GM23338 (cell line): ENCODE measurements around the gene FRMD3.

Source experiments
- CREB1 ChIP-seq: fragments of 250-450 bp; sonication (Bioruptor Pico); IDR thresholded peaks from 2 replicates; pipeline ENCODE4 v1.5.0; 2020; ENCODE audit warnings: low read depth, mild to moderate bottlenecking, moderate library complexity
- EZH2 ChIP-seq: fragments of 200-600 bp; sonication (generic); IDR thresholded peaks from one replicate; pipeline ENCODE4 v1.8.0; 2017; ENCODE audit warnings: antibody characterized with exemption, mild to moderate bottlenecking, low read depth; ENCODE audit not compliant: unreplicated experiment
- EZH2phosphoT487 ChIP-seq: fragments of 200-600 bp; sonication (generic); IDR thresholded peaks from one replicate; pipeline ENCODE4 v1.8.1; 2018; ENCODE audit warnings: antibody characterized with exemption; ENCODE audit not compliant: unreplicated experiment
- JUNB ChIP-seq: IDR thresholded peaks from one replicate; pipeline ENCODE4 v1.6.1; 2016; ENCODE audit warnings: antibody characterized with exemption; ENCODE audit not compliant: unreplicated experiment
- POLR2AphosphoS5 ChIP-seq: IDR thresholded peaks from 2 replicates; pipeline ENCODE4 v1.6.1; 2016; ENCODE audit warnings: antibody characterized with exemption, low read depth
- ZNF331 ChIP-seq: fragments of 250-450 bp; sonication (Bioruptor Pico); IDR thresholded peaks from 2 replicates; pipeline ENCODE4 v1.5.0; 2020; ENCODE audit warnings: low read depth, mild to moderate bottlenecking, moderate library complexity
- TF ChIP-seq, protein P1 (sequence below), 2 experiments: fragments of 200-600 bp in 1 of 2; sonication (generic) in 1 of 2; conservative IDR thresholded peaks; 2 replicates each; pipeline versions ENCODE4 v1.5.1 to v1.6.1; 2016 to 2017; ENCODE audit warnings: antibody characterized with exemption in 2 of 2, low read depth in 2 of 2, mild to moderate bottlenecking in 2 of 2, moderate library complexity in 1 of 2
- TF ChIP-seq, protein P2 (sequence below): IDR thresholded peaks from one replicate; pipeline ENCODE4 v1.6.1; 2018; ENCODE audit warnings: antibody characterized with exemption; ENCODE audit not compliant: unreplicated experiment
- TF ChIP-seq, protein P3 (sequence below): IDR thresholded peaks from 2 replicates; pipeline ENCODE4 v1.6.1; 2016; ENCODE audit warnings: antibody characterized with exemption

DNA sequence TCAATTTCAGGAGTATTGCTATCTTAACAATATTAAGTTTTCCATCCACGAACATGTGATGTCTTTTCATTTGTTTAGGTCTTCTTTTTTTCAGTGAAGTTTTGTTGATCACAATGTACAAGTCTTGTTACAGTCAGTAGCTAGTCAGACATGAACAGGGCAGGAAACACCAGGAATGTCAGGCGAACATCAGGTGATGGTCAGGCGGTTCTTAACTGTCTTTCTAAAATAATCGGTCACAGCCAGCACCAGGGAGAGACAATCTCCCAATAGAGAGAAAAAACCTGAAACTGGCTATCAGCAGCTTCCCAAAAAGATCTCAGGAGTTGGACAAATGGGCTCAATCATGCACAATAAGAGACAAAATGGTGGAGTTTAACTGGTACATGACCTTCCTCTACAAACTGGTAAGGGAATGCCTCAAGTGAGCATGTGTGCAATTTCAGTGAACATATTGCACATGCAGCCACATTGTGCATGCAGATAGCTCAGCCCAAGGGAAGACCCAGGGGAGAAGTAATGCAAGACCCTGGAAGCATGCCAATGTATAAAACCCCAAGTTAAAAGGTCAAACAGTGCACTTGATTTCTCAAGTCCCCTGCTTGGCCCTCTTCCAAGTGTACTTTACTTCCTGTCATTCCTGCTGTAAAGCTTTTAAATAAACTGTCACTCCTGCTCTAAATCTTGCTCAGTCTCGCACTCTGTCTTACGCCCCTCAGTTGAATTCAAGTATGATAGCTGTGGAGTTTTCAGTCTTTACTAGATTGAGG lies 299.1 kb downstream of the FRMD3 start:
- TF ChIP-seq, protein P1, sequence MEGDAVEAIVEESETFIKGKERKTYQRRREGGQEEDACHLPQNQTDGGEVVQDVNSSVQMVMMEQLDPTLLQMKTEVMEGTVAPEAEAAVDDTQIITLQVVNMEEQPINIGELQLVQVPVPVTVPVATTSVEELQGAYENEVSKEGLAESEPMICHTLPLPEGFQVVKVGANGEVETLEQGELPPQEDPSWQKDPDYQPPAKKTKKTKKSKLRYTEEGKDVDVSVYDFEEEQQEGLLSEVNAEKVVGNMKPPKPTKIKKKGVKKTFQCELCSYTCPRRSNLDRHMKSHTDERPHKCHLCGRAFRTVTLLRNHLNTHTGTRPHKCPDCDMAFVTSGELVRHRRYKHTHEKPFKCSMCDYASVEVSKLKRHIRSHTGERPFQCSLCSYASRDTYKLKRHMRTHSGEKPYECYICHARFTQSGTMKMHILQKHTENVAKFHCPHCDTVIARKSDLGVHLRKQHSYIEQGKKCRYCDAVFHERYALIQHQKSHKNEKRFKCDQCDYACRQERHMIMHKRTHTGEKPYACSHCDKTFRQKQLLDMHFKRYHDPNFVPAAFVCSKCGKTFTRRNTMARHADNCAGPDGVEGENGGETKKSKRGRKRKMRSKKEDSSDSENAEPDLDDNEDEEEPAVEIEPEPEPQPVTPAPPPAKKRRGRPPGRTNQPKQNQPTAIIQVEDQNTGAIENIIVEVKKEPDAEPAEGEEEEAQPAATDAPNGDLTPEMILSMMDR (conservative IDR thresholded peaks at IDR 0.05; ENCODE audit: low read depth in 2 of 2), result no peak
- TF ChIP-seq JUNB, result no peak
- TF ChIP-seq CREB1 (CRISPR knock-in tag), result no peak
- no peak for TF ChIP-seq POLR2AphosphoS5
- TF ChIP-seq, protein P2, sequence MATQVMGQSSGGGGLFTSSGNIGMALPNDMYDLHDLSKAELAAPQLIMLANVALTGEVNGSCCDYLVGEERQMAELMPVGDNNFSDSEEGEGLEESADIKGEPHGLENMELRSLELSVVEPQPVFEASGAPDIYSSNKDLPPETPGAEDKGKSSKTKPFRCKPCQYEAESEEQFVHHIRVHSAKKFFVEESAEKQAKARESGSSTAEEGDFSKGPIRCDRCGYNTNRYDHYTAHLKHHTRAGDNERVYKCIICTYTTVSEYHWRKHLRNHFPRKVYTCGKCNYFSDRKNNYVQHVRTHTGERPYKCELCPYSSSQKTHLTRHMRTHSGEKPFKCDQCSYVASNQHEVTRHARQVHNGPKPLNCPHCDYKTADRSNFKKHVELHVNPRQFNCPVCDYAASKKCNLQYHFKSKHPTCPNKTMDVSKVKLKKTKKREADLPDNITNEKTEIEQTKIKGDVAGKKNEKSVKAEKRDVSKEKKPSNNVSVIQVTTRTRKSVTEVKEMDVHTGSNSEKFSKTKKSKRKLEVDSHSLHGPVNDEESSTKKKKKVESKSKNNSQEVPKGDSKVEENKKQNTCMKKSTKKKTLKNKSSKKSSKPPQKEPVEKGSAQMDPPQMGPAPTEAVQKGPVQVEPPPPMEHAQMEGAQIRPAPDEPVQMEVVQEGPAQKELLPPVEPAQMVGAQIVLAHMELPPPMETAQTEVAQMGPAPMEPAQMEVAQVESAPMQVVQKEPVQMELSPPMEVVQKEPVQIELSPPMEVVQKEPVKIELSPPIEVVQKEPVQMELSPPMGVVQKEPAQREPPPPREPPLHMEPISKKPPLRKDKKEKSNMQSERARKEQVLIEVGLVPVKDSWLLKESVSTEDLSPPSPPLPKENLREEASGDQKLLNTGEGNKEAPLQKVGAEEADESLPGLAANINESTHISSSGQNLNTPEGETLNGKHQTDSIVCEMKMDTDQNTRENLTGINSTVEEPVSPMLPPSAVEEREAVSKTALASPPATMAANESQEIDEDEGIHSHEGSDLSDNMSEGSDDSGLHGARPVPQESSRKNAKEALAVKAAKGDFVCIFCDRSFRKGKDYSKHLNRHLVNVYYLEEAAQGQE, result no peak
- TF ChIP-seq EZH2phosphoT487, result no peak
- TF ChIP-seq EZH2, result no peak
- TF ChIP-seq, protein P3, sequence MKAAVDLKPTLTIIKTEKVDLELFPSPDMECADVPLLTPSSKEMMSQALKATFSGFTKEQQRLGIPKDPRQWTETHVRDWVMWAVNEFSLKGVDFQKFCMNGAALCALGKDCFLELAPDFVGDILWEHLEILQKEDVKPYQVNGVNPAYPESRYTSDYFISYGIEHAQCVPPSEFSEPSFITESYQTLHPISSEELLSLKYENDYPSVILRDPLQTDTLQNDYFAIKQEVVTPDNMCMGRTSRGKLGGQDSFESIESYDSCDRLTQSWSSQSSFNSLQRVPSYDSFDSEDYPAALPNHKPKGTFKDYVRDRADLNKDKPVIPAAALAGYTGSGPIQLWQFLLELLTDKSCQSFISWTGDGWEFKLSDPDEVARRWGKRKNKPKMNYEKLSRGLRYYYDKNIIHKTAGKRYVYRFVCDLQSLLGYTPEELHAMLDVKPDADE, result no peak
- TF ChIP-seq ZNF331, result no peak
